Heart left ventricle (tissue), 16 donors: ENCODE data around the gene GRK5. TPM values are rescaled to one million over a fixed set of nuclear protein-coding genes. Genes with fewer than 3 reads are reported as not detected.

Experiments used
- ATAC-seq, 4 donors: fragments of 200-7000 bp; cut with Tn5 transposase; one replicate each; pipeline ENCODE4 v1.9.1; 2020 to 2022; ENCODE audit warnings: moderate library complexity in 4 of 4, mild to moderate bottlenecking in 3 of 4, moderate number of reproducible peaks in 1 of 4
- DNase-seq, 5 donors: peaks; one replicate each; pipeline ENCODE4 v3.0.0-alpha.2; 2020
- H3K27ac ChIP-seq, 12 donors: fragments of 200-600 bp; sonication (generic) in 4 of 12; one replicate each; pipeline versions ENCODE4 v1.5.0 to v1.8.0; 2016 to 2022; ENCODE audit warnings: mild to moderate bottlenecking in 2 of 12
- H3K27me3 ChIP-seq, 9 donors: fragments of 200-600 bp; sonication (generic) in 2 of 9; one replicate each; pipeline versions ENCODE4 v1.5.1 to v1.8.0; 2016 to 2022; ENCODE audit warnings: mild to moderate bottlenecking in 3 of 9
- H3K36me3 ChIP-seq, 9 donors: fragments of 200-600 bp; sonication (generic) in 2 of 9; one replicate each; pipeline versions ENCODE4 v1.5.0 to v1.8.0; 2018 to 2022; ENCODE audit warnings: mild to moderate bottlenecking in 2 of 9
- H3K4me1 ChIP-seq, 12 donors: fragments of 200-600 bp; sonication (generic) in 4 of 12; one replicate each; pipeline versions ENCODE4 v1.5.0 to v1.8.0; 2016 to 2022; ENCODE audit warnings: mild to moderate bottlenecking in 3 of 12
- H3K4me3 ChIP-seq, 12 donors: fragments of 200-600 bp; sonication (generic) in 4 of 12; one replicate each; pipeline versions ENCODE4 v1.5.0 to v1.8.0; 2017 to 2022; ENCODE audit warnings: mild to moderate bottlenecking in 9 of 12, moderate library complexity in 4 of 12
- H3K9me3 ChIP-seq, 12 donors: fragments of 200-600 bp; sonication (generic) in 4 of 12; one replicate each; pipeline versions ENCODE4 v1.5.0 to v1.8.0; 2016 to 2022; ENCODE audit warnings: mild to moderate bottlenecking in 1 of 12
- CTCF ChIP-seq, 12 donors: fragments of 200-600 bp; sonication (generic) in 4 of 12; IDR thresholded peaks; one replicate each; pipeline versions ENCODE4 v1.5.0 to v1.8.0; 2018 to 2022; ENCODE audit warnings: antibody characterized with exemption in 12 of 12, mild to moderate bottlenecking in 5 of 12
- POLR2A ChIP-seq, 2 donors: fragments of 450-650 bp; IDR thresholded peaks; one replicate each; pipeline ENCODE4 v1.6.1; 2017; ENCODE audit warnings: antibody characterized with exemption in 2 of 2, mild to moderate bottlenecking in 2 of 2, moderate library complexity in 2 of 2
- WGBS, 4 donors: extraction: QIAGEN DNeasy Blood & Tissue Kit in 2 of 4; methylation state at CpG; one replicate each; pipeline versions ENCODE4 v1.1.5 to v1.1.7; 2013 to 2018; 5-methylcytosine and 5-hydroxymethylcytosine counted together
- intact Hi-C, 10 donors: fragments of 100-400 bp; cut with DNase I; formaldehyde crosslinking; loops; one replicate each; pipeline versions ENCODE4 v1.11.1 to v1.14.2; 2022
- polyA plus RNA-seq, 2 donors: library from polyadenylated mRNA; stranded (reverse); fragments of 200-250 nt; gene quantifications; one replicate each; pipeline ENCODE4 v1.2.3, GENCODE V29; 2013
- total RNA-seq, 9 donors: library from RNA; depleted of rRNA in 2 of 9; stranded (reverse); fragments of >200 nt in 2 of 9; fragmentation: NEBNext Ultra II Directional in 3 of 9; extraction: Animal tissue kit (Norgen Biotek cat#: 25700) in 3 of 9; gene quantifications; one replicate each; pipeline versions ENCODE4 v1.1.0 to v1.2.4, GENCODE V29; 2016 to 2023
- donor health status: ischemic (EF 13 %, LVEDD 7.1; RV severe dilation, severe dysfunction).
- donor health status: healthy with polysubstance abuse.
- donor health status: DM: no; HTN: yes; CAD: no.
- donor health status: DM: no; HTN: no; CAD: no.
- donor health status: ischemic (EF 25% LVEDD 6.9; RV normal size, moderate dysfunction).
- donor health status: ischemic (EF 25% LVEDD 5.7; RV mildly dilated, moderate dysfunction).
- donor health status: healthy.
- donor health status: DM: yes; HTN: yes; CAD: no.
- donor health status: ischemic (EF 35%, LVEDD 5.7; RV mildly dilated, moderate dysfunction).
- donor health status: nonischemic (EF 11% LVEDD 7.7; RV severe dilation, severe dysfunction).
- donor health status: DM: yes; HTN: yes; CAD: no.
- donor health status: PGD.
- donor health status: ischemic (EF 29% LVEDD 5.4; RV normal size, mild dysfunction).
- donor health status: nonischemic (EF 23%, LVEDD 6.1; RV moderate dilation, normal function).

GRK5 gene
- total and polyA plus RNA-seq, 11 donors, result 13.1 to 58.0 (median 30.2) TPM

DNA sequence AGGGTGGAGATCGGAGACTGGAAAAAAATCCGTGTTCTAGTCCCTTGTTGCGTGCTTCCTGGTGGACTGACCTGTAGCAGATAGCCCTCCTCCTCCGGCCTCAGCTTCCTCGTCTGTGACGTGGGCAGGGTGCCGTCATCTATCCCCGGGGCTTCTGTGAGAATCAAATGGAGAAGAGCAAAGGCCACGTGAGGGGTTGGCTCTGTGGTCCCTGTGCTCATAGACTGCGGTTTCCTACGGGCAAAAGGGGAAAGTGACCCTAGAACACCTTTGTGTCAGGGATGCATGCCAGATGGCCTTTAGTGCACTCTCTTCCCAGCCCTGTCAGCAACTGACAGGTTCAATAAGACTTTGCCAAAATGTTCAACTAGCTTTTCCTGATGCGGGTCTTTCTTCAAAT lies 33.7 kb downstream of the GRK5 start:
- peak in 2 of 4 donors; percentile 33 to 45 for ATAC-seq
- 55 to 68% (median 67%) methylated on average over 12 of the region's 12 CpGs for WGBS, 4 donors
- Histone ChIP-seq H3K4me3 (no peak overlapping the region), H3K27me3 (no peaks in the 10 kb centered on the region), H3K9me3 (no peaks in the 10 kb centered on the region), H3K36me3 (no peaks in the 10 kb centered on the region), H3K27ac (peak overlapping the region in 3 of 12 donors; percentile 14 to 36 (median 15)), H3K4me1 (peaks cover 4 to 69% (median 39%) of the 10 kb centered on the region in 12 donors)
- TF ChIP-seq CTCF (IDR thresholded peaks at IDR 0.05) (no peak), POLR2A (IDR thresholded peaks at IDR 0.05) (no peak)
- intact Hi-C loops, result no loop called here
- no peak for DNase-seq

DNA sequence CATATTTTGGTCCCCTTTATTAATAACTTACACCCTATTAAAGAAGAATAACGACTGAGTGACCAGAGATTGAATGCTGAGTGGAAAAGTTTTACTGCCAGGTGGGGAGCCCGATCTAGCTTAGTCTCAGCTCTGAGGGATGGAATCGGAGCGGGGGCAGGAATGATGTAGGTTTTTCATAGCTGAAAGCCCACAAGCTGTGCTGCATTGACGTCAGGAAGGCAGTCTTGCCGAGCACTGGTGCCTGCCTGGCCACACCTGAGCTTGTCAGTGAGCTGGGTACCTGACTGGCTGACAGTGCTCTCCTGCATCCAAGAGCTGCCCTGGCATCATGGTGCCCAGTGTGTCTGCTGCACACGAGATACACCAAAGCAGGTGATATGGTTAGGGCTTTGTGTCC lies 34.8 kb downstream of the GRK5 start:
- ATAC-seq (no peak), DNase-seq (no peak)
- Histone ChIP-seq H3K27ac (no peak overlapping the region), H3K9me3 (no peaks in the 10 kb centered on the region), H3K36me3 (no peaks in the 10 kb centered on the region), H3K4me3 (no peak overlapping the region), H3K27me3 (no peaks in the 10 kb centered on the region), H3K4me1 (peaks cover 0 to 69% (median 40%) of the 10 kb centered on the region in 12 donors)
- no peak for TF ChIP-seq POLR2A (IDR thresholded peaks at IDR 0.05)
- no peak for TF ChIP-seq CTCF (IDR thresholded peaks at IDR 0.05)
- WGBS, 4 donors, result 86 to 90% (median 87%) methylated on average over 4 to 7 of the region's 7 CpGs
- intact Hi-C loops, result no loop called here

DNA sequence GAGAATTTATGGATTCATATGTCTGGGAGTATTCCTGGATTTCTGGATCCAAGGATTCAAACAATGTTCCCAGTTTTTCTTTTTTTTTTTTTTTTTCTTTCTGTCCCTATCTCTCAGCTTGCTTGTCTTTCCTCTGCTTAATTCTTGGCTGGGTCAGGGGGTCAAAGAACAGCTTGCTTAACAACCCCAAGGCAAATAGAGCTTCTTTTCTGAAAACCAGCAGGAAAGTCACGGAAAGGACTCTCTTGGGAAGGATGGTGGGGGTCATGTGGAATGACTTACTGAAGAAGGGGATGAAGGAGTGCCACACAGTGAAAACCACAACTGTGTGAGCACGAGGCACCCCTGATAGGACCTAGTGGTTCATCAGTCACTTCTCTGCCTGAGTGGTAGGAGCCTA lies 36.1 kb downstream of the GRK5 start:
- Histone ChIP-seq H3K27me3 (no peaks in the 10 kb centered on the region), H3K4me1 (peaks cover 0 to 63% (median 35%) of the 10 kb centered on the region in 12 donors), H3K36me3 (no peaks in the 10 kb centered on the region), H3K4me3 (no peak overlapping the region), H3K27ac (peak overlapping the region in 3 of 12 donors; percentile 3 to 36 (median 19)), H3K9me3 (no peaks in the 10 kb centered on the region)
- intact Hi-C loops, result no loop called here
- TF ChIP-seq POLR2A (IDR thresholded peaks at IDR 0.05), result no peak
- TF ChIP-seq CTCF (IDR thresholded peaks at IDR 0.05), result no peak
- no peak for DNase-seq
- 73 to 83% (median 77%) methylated on average over 2 of the region's 2 CpGs for WGBS, 4 donors
- no peak for ATAC-seq

DNA sequence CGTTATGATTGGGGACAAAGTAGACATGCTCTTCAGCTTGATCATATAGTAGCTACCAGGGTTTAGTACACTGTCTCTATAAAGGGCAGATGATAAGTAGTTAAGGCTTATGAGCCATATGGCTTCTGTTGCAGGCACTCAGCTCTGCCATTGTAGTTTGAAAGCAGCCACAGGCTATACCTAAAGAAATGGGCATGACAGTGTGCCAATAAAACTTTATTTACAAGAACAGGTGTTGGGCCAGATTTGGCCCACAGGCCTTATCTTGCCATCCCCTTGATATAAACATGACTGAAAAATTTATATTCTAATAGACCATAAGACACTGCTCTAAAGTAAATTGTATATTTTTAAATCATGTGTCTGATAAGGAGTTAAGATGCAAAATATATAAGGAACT lies 36.6 kb downstream of the GRK5 start:
- no peak for ATAC-seq
- H3K4me1 ChIP-seq, result peaks cover 0 to 59% (median 30%) of the 10 kb centered on the region in 12 donors
- TF ChIP-seq POLR2A (IDR thresholded peaks at IDR 0.05) (no peak), CTCF (IDR thresholded peaks at IDR 0.05) (no peak)
- no peaks in the 10 kb centered on the region for H3K36me3 ChIP-seq
- H3K27me3 ChIP-seq, result no peaks in the 10 kb centered on the region
- H3K27ac ChIP-seq, result peak overlapping the region in 2 of 12 donors; percentile 3 to 36
- DNase-seq, result no peak
- H3K9me3 ChIP-seq, result no peaks in the 10 kb centered on the region
- no peak overlapping the region for H3K4me3 ChIP-seq
- 72 to 100% (median 76%) methylated on average over 1 of the region's 1 CpG for WGBS, 4 donors
- intact Hi-C loops, result no loop called here
